HEK293 (cell line): Measurements from ENCODE around the gene NFIB.

Experiments
- CTCF ChIA-PET: fragments of 350-600 bp; formaldehyde crosslinking; extraction: SDS; loops from one replicate; lab custom pipeline; 2021; ENCODE audit warnings: antibody characterized with exemption; lab: Yijun Ruan, JAX
- POLR2A ChIA-PET: fragments of 300-600 bp; formaldehyde crosslinking; extraction: SDS; loops from one replicate; lab custom pipeline; 2020; ENCODE audit warnings: antibody characterized with exemption, inconsistent platforms; lab: Yijun Ruan, JAX
- H3K27ac ChIP-seq: fragments of 200-500 bp; sonication (Bioruptor generic); 2 replicates; pipeline ENCODE4 v1.5.1; 2014; ENCODE audit warnings: low read depth, low read length, control low read depth, inconsistent platforms; ENCODE audit errors: extremely low read depth
- H3K36me3 ChIP-seq, 2 experiments: fragments of 200-500 bp in 1 of 2; sonication (Bioruptor generic) in 1 of 2; 1 replicate in 1 of 2; 2 replicates in 1 of 2; pipeline ENCODE4 v1.5.1; 2014 to 2017; ENCODE audit warnings: inconsistent platforms in 2 of 2, low read length in 2 of 2; ENCODE audit not compliant: control insufficient read depth in 2 of 2, insufficient read depth in 1 of 2
- H3K4me1 ChIP-seq: fragments of 200-500 bp; sonication (Bioruptor generic); 2 replicates; pipeline ENCODE4 v1.5.1; 2014; ENCODE audit warnings: mild to moderate bottlenecking, low read length, inconsistent platforms; ENCODE audit not compliant: control insufficient read depth, insufficient read depth
- H3K4me3 ChIP-seq: 2 replicates; pipeline ENCODE4 v1.5.1; 2011; ENCODE audit warnings: low read depth, mild to moderate bottlenecking, control low read depth, low read length, moderate library complexity
- H3K9me3 ChIP-seq: fragments of 200-500 bp; sonication (Bioruptor generic); 2 replicates; pipeline ENCODE4 v1.5.1; 2014; ENCODE audit warnings: low read depth, low read length, inconsistent platforms; ENCODE audit not compliant: control insufficient read depth, insufficient read depth
- GLIS2 ChIP-seq: fragments of 450-650 bp; formaldehyde crosslinking; IDR thresholded peaks from 2 replicates; pipeline ENCODE4 v1.5.1; 2016; ENCODE audit warnings: missing biosample characterization, missing genetic modification characterization
- ZBTB20 ChIP-seq: fragments of 450-650 bp; formaldehyde crosslinking; IDR thresholded peaks from 2 replicates; pipeline ENCODE4 v1.5.1; 2016; ENCODE audit warnings: missing biosample characterization, missing genetic modification characterization
- ZFHX2 ChIP-seq: fragments of 450-650 bp; formaldehyde crosslinking; conservative IDR thresholded peaks from 2 replicates; pipeline ENCODE4 v1.5.1; 2016; ENCODE audit warnings: missing biosample characterization, missing genetic modification characterization
- ZNF112 ChIP-seq: fragments of 450-650 bp; formaldehyde crosslinking; IDR thresholded peaks from 2 replicates; pipeline ENCODE4 v1.5.0; 2017; ENCODE audit warnings: missing biosample characterization, missing genetic modification characterization
- ZNF175 ChIP-seq: fragments of 450-650 bp; formaldehyde crosslinking; IDR thresholded peaks from 2 replicates; pipeline ENCODE4 v1.5.1; 2016; ENCODE audit warnings: missing biosample characterization, missing genetic modification characterization
- ZNF324 ChIP-seq: fragments of 450-650 bp; formaldehyde crosslinking; IDR thresholded peaks from 2 replicates; pipeline ENCODE4 v1.5.1; 2016; ENCODE audit warnings: missing biosample characterization, missing genetic modification characterization
- ZNF335 ChIP-seq: fragments of 450-650 bp; formaldehyde crosslinking; conservative IDR thresholded peaks from 2 replicates; pipeline ENCODE4 v1.5.1; 2016; ENCODE audit warnings: missing biosample characterization, missing genetic modification characterization
- ZNF394 ChIP-seq: fragments of 450-650 bp; formaldehyde crosslinking; IDR thresholded peaks from 2 replicates; pipeline ENCODE4 v1.5.1; 2016; ENCODE audit warnings: missing biosample characterization, missing genetic modification characterization, mild to moderate bottlenecking, moderate library complexity, borderline replicate concordance
- ZNF626 ChIP-seq: fragments of 450-650 bp; sonication (Bioruptor Pico); formaldehyde crosslinking; IDR thresholded peaks from 2 replicates; pipeline ENCODE4 v1.5.1; 2018; ENCODE audit warnings: missing biosample characterization, missing genetic modification characterization, inconsistent platforms
- ZNF629 ChIP-seq: fragments of 450-650 bp; formaldehyde crosslinking; IDR thresholded peaks from 2 replicates; pipeline ENCODE4 v1.5.1; 2017; ENCODE audit warnings: missing biosample characterization, missing genetic modification characterization
- ZNF701 ChIP-seq: fragments of 450-650 bp; formaldehyde crosslinking; IDR thresholded peaks from 2 replicates; pipeline ENCODE4 v1.5.1; 2016; ENCODE audit warnings: missing biosample characterization, missing genetic modification characterization
- TF ChIP-seq, protein P1 (sequence below): fragments of 450-650 bp; formaldehyde crosslinking; IDR thresholded peaks from 2 replicates; pipeline ENCODE4 v1.5.1; 2016; ENCODE audit warnings: missing biosample characterization, missing genetic modification characterization
- TF ChIP-seq, protein P2 (sequence below): sonication (generic); formaldehyde crosslinking; IDR thresholded peaks from 2 replicates; pipeline ENCODE4 v1.8.1; 2022; ENCODE audit warnings: mild to moderate bottlenecking, moderate library complexity, missing genetic modification reagents
- TF ChIP-seq, protein P3 (sequence below): fragments of 450-650 bp; formaldehyde crosslinking; IDR thresholded peaks from 2 replicates; pipeline ENCODE4 v1.5.1; 2017; ENCODE audit warnings: missing biosample characterization, missing genetic modification characterization
- TF ChIP-seq, protein P4 (sequence below): fragments of 450-650 bp; formaldehyde crosslinking; IDR thresholded peaks from 2 replicates; pipeline ENCODE4 v1.5.1; 2016; ENCODE audit warnings: missing biosample characterization, missing genetic modification characterization
- TF ChIP-seq, protein P5 (sequence below): fragments of 450-650 bp; formaldehyde crosslinking; IDR thresholded peaks from 2 replicates; pipeline ENCODE4 v1.5.1; 2016; ENCODE audit warnings: missing biosample characterization, missing genetic modification characterization
- TF ChIP-seq, protein P6 (sequence below): fragments of 450-650 bp; formaldehyde crosslinking; IDR thresholded peaks from 2 replicates; pipeline ENCODE4 v1.5.1; 2016; ENCODE audit warnings: missing biosample characterization, missing genetic modification characterization

The NFIB gene

DNA sequence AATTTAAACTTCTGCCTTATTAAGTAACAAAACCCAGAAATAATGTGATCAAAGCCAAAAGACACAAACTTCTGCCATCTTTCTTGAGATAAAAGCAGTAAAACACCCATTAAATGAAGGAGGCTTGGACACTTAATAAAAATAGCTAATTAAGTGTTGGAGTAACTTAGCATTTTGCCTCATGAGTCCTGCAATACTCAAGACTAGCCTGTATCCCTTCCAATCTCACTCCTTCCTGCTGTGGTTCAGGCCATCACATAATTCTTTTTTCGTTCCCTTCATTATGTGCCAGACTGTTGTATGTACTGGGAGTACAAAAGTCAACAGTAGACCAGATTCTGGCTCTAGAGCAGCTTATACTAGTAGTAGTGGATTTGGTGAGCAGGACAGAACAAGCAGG lies 250.2 kb downstream of the NFIB start (continued):
- TF ChIP-seq, protein P1, sequence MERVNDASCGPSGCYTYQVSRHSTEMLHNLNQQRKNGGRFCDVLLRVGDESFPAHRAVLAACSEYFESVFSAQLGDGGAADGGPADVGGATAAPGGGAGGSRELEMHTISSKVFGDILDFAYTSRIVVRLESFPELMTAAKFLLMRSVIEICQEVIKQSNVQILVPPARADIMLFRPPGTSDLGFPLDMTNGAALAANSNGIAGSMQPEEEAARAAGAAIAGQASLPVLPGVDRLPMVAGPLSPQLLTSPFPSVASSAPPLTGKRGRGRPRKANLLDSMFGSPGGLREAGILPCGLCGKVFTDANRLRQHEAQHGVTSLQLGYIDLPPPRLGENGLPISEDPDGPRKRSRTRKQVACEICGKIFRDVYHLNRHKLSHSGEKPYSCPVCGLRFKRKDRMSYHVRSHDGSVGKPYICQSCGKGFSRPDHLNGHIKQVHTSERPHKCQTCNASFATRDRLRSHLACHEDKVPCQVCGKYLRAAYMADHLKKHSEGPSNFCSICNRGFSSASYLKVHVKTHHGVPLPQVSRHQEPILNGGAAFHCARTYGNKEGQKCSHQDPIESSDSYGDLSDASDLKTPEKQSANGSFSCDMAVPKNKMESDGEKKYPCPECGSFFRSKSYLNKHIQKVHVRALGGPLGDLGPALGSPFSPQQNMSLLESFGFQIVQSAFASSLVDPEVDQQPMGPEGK: no peak
- TF ChIP-seq ZNF112 (tag by site-specific recombination) (no peak), ZNF335 (tag by site-specific recombination) (no peak), ZBTB20 (no peak)
- TF ChIP-seq, protein P2, sequence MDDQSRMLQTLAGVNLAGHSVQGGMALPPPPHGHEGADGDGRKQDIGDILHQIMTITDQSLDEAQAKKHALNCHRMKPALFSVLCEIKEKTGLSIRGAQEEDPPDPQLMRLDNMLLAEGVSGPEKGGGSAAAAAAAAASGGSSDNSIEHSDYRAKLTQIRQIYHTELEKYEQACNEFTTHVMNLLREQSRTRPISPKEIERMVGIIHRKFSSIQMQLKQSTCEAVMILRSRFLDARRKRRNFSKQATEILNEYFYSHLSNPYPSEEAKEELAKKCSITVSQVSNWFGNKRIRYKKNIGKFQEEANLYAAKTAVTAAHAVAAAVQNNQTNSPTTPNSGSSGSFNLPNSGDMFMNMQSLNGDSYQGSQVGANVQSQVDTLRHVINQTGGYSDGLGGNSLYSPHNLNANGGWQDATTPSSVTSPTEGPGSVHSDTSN: no peak

DNA sequence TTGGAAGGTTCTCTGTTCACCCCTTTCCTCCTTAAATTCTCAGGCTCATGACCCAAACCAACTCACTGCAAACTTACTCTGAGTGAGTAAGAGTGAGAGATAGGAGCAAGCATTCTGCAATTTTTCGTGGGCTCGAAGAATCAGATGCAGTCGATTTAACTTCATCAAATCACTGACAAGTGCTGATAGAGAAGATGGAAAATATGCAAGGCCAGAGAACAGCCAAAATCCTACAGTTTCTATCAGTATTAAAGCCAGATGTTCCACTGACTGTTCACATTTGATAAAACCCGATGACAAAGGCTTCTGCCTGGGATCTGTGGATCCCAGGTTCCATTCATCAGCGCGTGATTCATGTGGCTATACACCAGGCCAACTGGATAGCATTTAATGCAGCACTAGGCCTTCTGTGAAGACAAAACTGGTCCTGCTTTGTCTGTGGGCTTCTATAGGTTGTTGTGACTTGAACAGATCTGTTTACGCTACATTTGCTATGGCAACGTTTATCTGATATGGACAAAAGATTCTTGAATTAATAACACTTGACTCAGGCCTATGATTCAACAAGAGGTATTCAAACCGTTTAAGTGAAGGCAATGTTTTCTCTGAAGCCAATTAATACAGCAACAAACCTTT lies 251.2 kb downstream of the NFIB start:
- no peaks in the 10 kb centered on the region for H3K9me3 ChIP-seq
- CTCF ChIA-PET: no interaction called here
- no peak overlapping the region for H3K27ac ChIP-seq
- no peak for TF ChIP-seq ZNF394 (tag by site-specific recombination)
- TF ChIP-seq, protein P3, sequence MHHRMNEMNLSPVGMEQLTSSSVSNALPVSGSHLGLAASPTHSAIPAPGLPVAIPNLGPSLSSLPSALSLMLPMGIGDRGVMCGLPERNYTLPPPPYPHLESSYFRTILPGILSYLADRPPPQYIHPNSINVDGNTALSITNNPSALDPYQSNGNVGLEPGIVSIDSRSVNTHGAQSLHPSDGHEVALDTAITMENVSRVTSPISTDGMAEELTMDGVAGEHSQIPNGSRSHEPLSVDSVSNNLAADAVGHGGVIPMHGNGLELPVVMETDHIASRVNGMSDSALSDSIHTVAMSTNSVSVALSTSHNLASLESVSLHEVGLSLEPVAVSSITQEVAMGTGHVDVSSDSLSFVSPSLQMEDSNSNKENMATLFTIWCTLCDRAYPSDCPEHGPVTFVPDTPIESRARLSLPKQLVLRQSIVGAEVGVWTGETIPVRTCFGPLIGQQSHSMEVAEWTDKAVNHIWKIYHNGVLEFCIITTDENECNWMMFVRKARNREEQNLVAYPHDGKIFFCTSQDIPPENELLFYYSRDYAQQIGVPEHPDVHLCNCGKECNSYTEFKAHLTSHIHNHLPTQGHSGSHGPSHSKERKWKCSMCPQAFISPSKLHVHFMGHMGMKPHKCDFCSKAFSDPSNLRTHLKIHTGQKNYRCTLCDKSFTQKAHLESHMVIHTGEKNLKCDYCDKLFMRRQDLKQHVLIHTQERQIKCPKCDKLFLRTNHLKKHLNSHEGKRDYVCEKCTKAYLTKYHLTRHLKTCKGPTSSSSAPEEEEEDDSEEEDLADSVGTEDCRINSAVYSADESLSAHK (tag by site-specific recombination): no peak
- no peak for TF ChIP-seq ZFHX2 (tag by site-specific recombination)
- TF ChIP-seq, protein P4, sequence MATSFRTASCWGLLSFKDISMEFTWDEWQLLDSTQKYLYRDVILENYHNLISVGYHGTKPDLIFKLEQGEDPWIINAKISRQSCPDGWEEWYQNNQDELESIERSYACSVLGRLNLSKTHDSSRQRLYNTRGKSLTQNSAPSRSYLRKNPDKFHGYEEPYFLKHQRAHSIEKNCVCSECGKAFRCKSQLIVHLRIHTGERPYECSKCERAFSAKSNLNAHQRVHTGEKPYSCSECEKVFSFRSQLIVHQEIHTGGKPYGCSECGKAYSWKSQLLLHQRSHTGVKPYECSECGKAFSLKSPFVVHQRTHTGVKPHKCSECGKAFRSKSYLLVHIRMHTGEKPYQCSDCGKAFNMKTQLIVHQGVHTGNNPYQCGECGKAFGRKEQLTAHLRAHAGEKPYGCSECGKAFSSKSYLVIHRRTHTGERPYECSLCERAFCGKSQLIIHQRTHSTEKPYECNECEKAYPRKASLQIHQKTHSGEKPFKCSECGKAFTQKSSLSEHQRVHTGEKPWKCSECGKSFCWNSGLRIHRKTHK (tag by site-specific recombination): no peak
- TF ChIP-seq, protein P5, sequence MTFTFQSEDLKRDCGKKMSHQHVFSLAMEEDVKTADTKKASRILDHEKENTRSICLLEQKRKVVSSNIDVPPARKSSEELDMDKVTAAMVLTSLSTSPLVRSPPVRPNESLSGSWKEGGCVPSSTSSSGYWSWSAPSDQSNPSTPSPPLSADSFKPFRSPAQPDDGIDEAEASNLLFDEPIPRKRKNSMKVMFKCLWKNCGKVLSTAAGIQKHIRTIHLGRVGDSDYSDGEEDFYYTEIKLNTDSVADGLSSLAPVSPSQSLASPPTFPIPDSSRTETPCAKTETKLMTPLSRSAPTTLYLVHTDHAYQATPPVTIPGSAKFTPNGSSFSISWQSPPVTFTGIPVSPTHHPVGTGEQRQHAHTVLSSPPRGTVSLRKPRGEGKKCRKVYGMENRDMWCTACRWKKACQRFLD (tag by site-specific recombination): no peak
- TF ChIP-seq ZNF324 (tag by site-specific recombination): no peak
- no peak for TF ChIP-seq GLIS2
- TF ChIP-seq, all 188 proteins: peak for 0
- POLR2A ChIA-PET: no interaction called here
- Histone ChIP-seq H3K4me1 (no peaks in the 10 kb centered on the region), H3K4me3 (no peak overlapping the region), H3K36me3 (no peaks in the 10 kb centered on the region)

DNA sequence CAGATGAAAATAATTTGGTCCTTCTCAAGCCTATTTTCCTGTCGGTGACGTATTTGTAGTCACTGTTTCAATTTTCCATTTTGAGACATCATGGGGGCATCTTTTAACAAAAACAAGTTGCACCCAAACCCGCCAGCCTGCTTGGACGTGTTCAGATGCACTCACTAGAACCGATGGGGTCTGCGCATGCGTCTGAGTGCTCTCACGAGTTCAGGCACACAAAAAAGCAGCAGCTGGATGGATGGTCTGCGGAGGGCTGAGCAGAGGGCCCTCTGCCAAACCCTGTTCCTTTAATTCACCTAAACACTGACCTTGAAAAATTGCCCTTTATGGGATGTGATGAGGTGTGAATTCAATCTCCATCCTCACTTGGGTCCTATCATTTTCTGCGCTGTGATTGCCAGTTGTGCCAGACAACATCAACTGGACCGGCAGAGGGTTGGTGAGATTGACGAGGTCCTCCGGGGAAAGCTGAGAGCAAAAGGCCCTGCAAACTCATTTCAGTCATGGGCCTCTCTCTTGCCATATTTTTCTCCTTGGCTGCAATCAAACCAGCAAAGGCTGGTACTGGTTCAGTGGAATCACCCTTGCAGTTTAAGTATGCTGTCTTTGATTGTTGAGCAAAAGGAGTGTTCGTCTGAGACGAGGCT lies 251.9 kb downstream of the NFIB start:
- POLR2A ChIA-PET: no interaction called here
- TF ChIP-seq ZNF626 (tag by site-specific recombination) (no peak), ZNF175 (tag by site-specific recombination) (no peak), ZNF701 (tag by site-specific recombination) (no peak), ZNF629 (tag by site-specific recombination) (no peak)
- TF ChIP-seq, protein P6, sequence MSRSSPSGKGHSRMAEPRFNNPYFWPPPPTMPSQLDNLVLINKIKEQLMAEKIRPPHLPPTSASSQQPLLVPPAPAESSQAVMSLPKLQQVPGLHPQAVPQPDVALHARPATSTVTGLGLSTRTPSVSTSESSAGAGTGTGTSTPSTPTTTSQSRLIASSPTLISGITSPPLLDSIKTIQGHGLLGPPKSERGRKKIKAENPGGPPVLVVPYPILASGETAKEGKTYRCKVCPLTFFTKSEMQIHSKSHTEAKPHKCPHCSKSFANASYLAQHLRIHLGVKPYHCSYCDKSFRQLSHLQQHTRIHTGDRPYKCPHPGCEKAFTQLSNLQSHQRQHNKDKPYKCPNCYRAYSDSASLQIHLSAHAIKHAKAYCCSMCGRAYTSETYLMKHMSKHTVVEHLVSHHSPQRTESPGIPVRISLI: no peak
- TF ChIP-seq, all 188 proteins: peak for 0
- no peaks in the 10 kb centered on the region for H3K9me3 ChIP-seq
- no peaks in the 10 kb centered on the region for H3K4me1 ChIP-seq
- CTCF ChIA-PET: no interaction called here
- H3K27ac ChIP-seq: no peak overlapping the region
- no peaks in the 10 kb centered on the region for H3K36me3 ChIP-seq
- H3K4me3 ChIP-seq: no peak overlapping the region
